Renal cortex interstitium (tissue), 11 donors: Measurements from ENCODE around the gene FANK1. TPM values are rescaled to one million over a fixed set of nuclear protein-coding genes. Genes with fewer than 3 reads are reported as not detected.
A peak's percentile ranks its signal among the peaks of the same experiment; 100 is the strongest.
"Not testable (repeated sequence)": the region's sequence is repeated elsewhere in the genome, so short reads cannot be mapped to it uniquely, and the experiment has no call there.

Experiments
- DNase-seq, 11 donors: peaks; one replicate each; pipeline ENCODE4 v3.0.0-alpha.2; 2013; ENCODE audit warnings: low read depth in 9 of 11, low spot score in 4 of 11; ENCODE audit errors: extremely low read depth in 1 of 11
- polyA plus RNA-seq, 3 donors: library from polyadenylated mRNA; unstranded; fragments of 120-200 nt; gene quantifications; one replicate each; pipeline ENCODE4 v1.2.1, GENCODE V29; 2013; ENCODE audit not compliant: insufficient read length in 3 of 3

Gene FANK1
- polyA plus RNA-seq, 3 donors = 8.2 to 11.0 (median 8.5) TPM

GRCh38 chr10:125881192-125881591, 15.2 kb upstream of the FANK1 start, which contains the start of gene DHX32:
TSS of gene DHX32 (minus strand) at chr10:125881292. CDS start at chr10:125880824, 468 bp downstream.
- no peak for DNase-seq

- no peak for DNase-seq
Measured at GRCh38 chr10:125882596-125882995, 13.8 kb upstream of the FANK1 start.

- DNase-seq = no peak
Measured at GRCh38 chr10:125883211-125883610, 13.2 kb upstream of the FANK1 start.

GRCh38 chr10:125886914-125887512, 9.4 kb upstream of the FANK1 start:
- no peak for DNase-seq

- not testable (repeated sequence) for DNase-seq
Measured at GRCh38 chr10:125889441-125889840, 6.9 kb upstream of the FANK1 start.

GRCh38 chr10:125892402-125892801, 4.0 kb upstream of the FANK1 start:
- not testable (repeated sequence) for DNase-seq

- DNase-seq = not testable (repeated sequence)
Measured at GRCh38 chr10:125894176-125894575, 2.2 kb upstream of the FANK1 start.

- peak; percentile 13 to 58 (median 42) for DNase-seq
Measured at GRCh38 chr10:125895130-125896087, 955 bp upstream of the FANK1 start.

GRCh38 chr10:125897317-125897716, 953 bp downstream of the FANK1 start:
- DNase-seq = not testable (repeated sequence)

- DNase-seq = not testable (repeated sequence)
Measured at GRCh38 chr10:125900963-125901362, 4.6 kb downstream of the FANK1 start.

- DNase-seq = not testable (repeated sequence)
Measured at GRCh38 chr10:125903135-125903640, 6.8 kb downstream of the FANK1 start.

- not testable (repeated sequence) for DNase-seq
Measured at GRCh38 chr10:125905069-125905994, 9.0 kb downstream of the FANK1 start.

GRCh38 chr10:125907598-125907997, 11.2 kb downstream of the FANK1 start:
- not testable (repeated sequence) for DNase-seq

GRCh38 chr10:125908813-125909212, 12.4 kb downstream of the FANK1 start:
- not testable (repeated sequence) for DNase-seq

GRCh38 chr10:125909491-125909890, 13.1 kb downstream of the FANK1 start:
- DNase-seq = not testable (repeated sequence)

- DNase-seq = no peak
Measured at GRCh38 chr10:125911145-125911544, 14.8 kb downstream of the FANK1 start.

- no peak for DNase-seq
Measured at GRCh38 chr10:125911990-125912389, 15.6 kb downstream of the FANK1 start.

- DNase-seq = not testable (repeated sequence)
Measured at GRCh38 chr10:125913277-125913676, 16.9 kb downstream of the FANK1 start.

GRCh38 chr10:125916977-125917376, 20.6 kb downstream of the FANK1 start:
- DNase-seq = no peak
